Activated CD8-positive, alpha-beta T cell treated with anti-CD3 and anti-CD28 coated beads, Interleukin-2, amount 10 ng/mL, durations not matched to agents 7 days and 5 days (primary cell): ENCODE results near the gene STRAP. TPM values are rescaled to one million over a fixed set of nuclear protein-coding genes. Genes with fewer than 3 reads are reported as not detected.

Experiments
- ATAC-seq: fragments of 150-1000 bp; cut with Tn5 transposase; one replicate; pipeline ENCODE4 v1.10.0; 2021; ENCODE audit warnings: moderate library complexity
- CTCF ChIA-PET: fragments of 350-600 bp; sonication (Branson Sonifier 250); formaldehyde crosslinking; loops from one replicate; lab custom pipeline; 2021; ENCODE audit warnings: antibody characterized with exemption; lab: Charles Lee
- POLR2A ChIA-PET: fragments of 350-600 bp; sonication (Branson Sonifier 250); formaldehyde crosslinking; loops from one replicate; lab custom pipeline; 2021; ENCODE audit warnings: antibody characterized with exemption; lab: Charles Lee
- DNase-seq: peaks from one replicate; pipeline ENCODE4 v3.0.0-alpha.2; 2020
- H3K27ac Mint-ChIP-seq: one replicate; pipeline ENCODE4 v1.8.0; 2021; ENCODE audit warnings: mild to moderate bottlenecking, mixed read lengths
- H3K27me3 Mint-ChIP-seq: one replicate; pipeline ENCODE4 v1.8.0; 2021; ENCODE audit warnings: low read depth, mixed read lengths
- H3K36me3 Mint-ChIP-seq: one replicate; pipeline ENCODE4 v1.8.0; 2021; ENCODE audit warnings: low read depth, mixed read lengths
- H3K4me1 Mint-ChIP-seq: one replicate; pipeline ENCODE4 v1.8.0; 2021; ENCODE audit warnings: low read depth, mixed read lengths
- H3K4me3 Mint-ChIP-seq: one replicate; pipeline ENCODE4 v1.8.0; 2021; ENCODE audit warnings: mild to moderate bottlenecking, mixed read lengths
- H3K9me3 Mint-ChIP-seq: one replicate; pipeline ENCODE4 v1.8.0; 2022; ENCODE audit warnings: mixed read lengths; ENCODE audit not compliant: insufficient read depth
- total RNA-seq, 2 experiments: library from RNA; stranded (reverse); gene quantifications; one replicate each; pipeline ENCODE4 v1.2.3, GENCODE V29; 2021

Gene STRAP
- total RNA-seq = 10 to 100 TPM; 87.5 to 90.8 TPM

GRCh38 chr12:15882118-15882971 lies at the start of gene STRAP:
STRAP (plus strand) TSS chr12:15882387; CDS start chr12:15882708, 321 bp downstream.
- Mint-ChIP-seq H3K4me1 (peaks cover 44% of the 10 kb centered on the region), H3K4me3 (peak within 1 kb of the TSS; percentile 93), H3K36me3 (peaks cover 32% of the 10 kb centered on the region), H3K9me3 (no peaks in the 10 kb centered on the region), H3K27me3 (no peaks in the 10 kb centered on the region), H3K27ac (peak within 1 kb of the TSS; percentile 100)
- CTCF ChIA-PET = interaction anchor here (1.0 to 2.5 kb wide), 7 partner anchors 16 to 350 kb away, joined by 3 to 17 read pairs (median 6); partner anchors contain the start of gene DERA
- DNase-seq (peak; percentile 96), ATAC-seq (peak; percentile 96)
- POLR2A ChIA-PET = interaction anchor here (0.6 to 1.8 kb wide), 10 partner anchors 11 to 1290 kb away, joined by 3 to 6 read pairs (median 3); partner anchors contain the start of gene DERA

- Mint-ChIP-seq H3K36me3 (no peaks in the 10 kb centered on the region), H3K4me1 (no peaks in the 10 kb centered on the region), H3K4me3 (no peak overlapping the region), H3K27me3 (peaks cover 4% of the 10 kb centered on the region), H3K9me3 (no peaks in the 10 kb centered on the region), H3K27ac (no peak overlapping the region)
- CTCF ChIA-PET = interaction anchor here (0.7 kb wide), 1 partner anchor 493 kb away, joined by 3 read pairs; no protein-coding TSS in a partner anchor
- no peak for DNase-seq
- no peak for ATAC-seq
- POLR2A ChIA-PET = no interaction called here
Measured at GRCh38 chr12:15834575-15834974, 47.6 kb upstream of the STRAP start.

- ChIA-PET CTCF (no interaction called here), POLR2A (no interaction called here)
- DNase-seq = no peak
- Mint-ChIP-seq H3K4me1 (no peaks in the 10 kb centered on the region), H3K27me3 (peaks cover 6% of the 10 kb centered on the region), H3K27ac (no peak overlapping the region), H3K4me3 (no peak overlapping the region), H3K36me3 (no peaks in the 10 kb centered on the region), H3K9me3 (no peaks in the 10 kb centered on the region)
- no peak for ATAC-seq
Measured at GRCh38 chr12:15837141-15837790, 44.9 kb upstream of the STRAP start.

- Mint-ChIP-seq H3K4me3 (no peak overlapping the region), H3K9me3 (no peaks in the 10 kb centered on the region), H3K27ac (no peak overlapping the region), H3K36me3 (no peaks in the 10 kb centered on the region), H3K27me3 (peaks cover 6% of the 10 kb centered on the region), H3K4me1 (no peaks in the 10 kb centered on the region)
- POLR2A ChIA-PET = no interaction called here
- ATAC-seq (no peak), DNase-seq (no peak)
- CTCF ChIA-PET = no interaction called here
Measured at GRCh38 chr12:15839041-15839440, 43.1 kb upstream of the STRAP start.

- DNase-seq = no peak
- POLR2A ChIA-PET = no interaction called here
- no peaks in the 10 kb centered on the region for H3K9me3 Mint-ChIP-seq
- H3K27ac Mint-ChIP-seq = no peak overlapping the region
- CTCF ChIA-PET = no interaction called here
- H3K27me3 Mint-ChIP-seq = peaks cover 6% of the 10 kb centered on the region
- H3K4me3 Mint-ChIP-seq = no peak overlapping the region
- ATAC-seq = no peak
- no peaks in the 10 kb centered on the region for H3K4me1 Mint-ChIP-seq
- no peaks in the 10 kb centered on the region for H3K36me3 Mint-ChIP-seq
Measured at GRCh38 chr12:15839682-15840081, 42.5 kb upstream of the STRAP start.

- H3K27ac Mint-ChIP-seq = no peak overlapping the region
- H3K27me3 Mint-ChIP-seq = peaks cover 6% of the 10 kb centered on the region
- no peak for ATAC-seq
- ChIA-PET POLR2A (no interaction called here), CTCF (no interaction called here)
- H3K9me3 Mint-ChIP-seq = no peaks in the 10 kb centered on the region
- H3K4me3 Mint-ChIP-seq = no peak overlapping the region
- no peaks in the 10 kb centered on the region for H3K36me3 Mint-ChIP-seq
- H3K4me1 Mint-ChIP-seq = no peaks in the 10 kb centered on the region
- no peak for DNase-seq
Measured at GRCh38 chr12:15842108-15842507, 40.1 kb upstream of the STRAP start.

- POLR2A ChIA-PET = no interaction called here
- no peaks in the 10 kb centered on the region for H3K36me3 Mint-ChIP-seq
- H3K27ac Mint-ChIP-seq = no peak overlapping the region
- CTCF ChIA-PET = interaction anchor here (0.7 to 0.9 kb wide), 2 partner anchors 9 to 228 kb away, joined by 3 to 5 read pairs; no protein-coding TSS in a partner anchor
- peaks cover 5% of the 10 kb centered on the region for H3K27me3 Mint-ChIP-seq
- DNase-seq (no peak), ATAC-seq (no peak)
- H3K9me3 Mint-ChIP-seq = no peaks in the 10 kb centered on the region
- no peak overlapping the region for H3K4me3 Mint-ChIP-seq
- no peaks in the 10 kb centered on the region for H3K4me1 Mint-ChIP-seq
Measured at GRCh38 chr12:15846887-15847286, 35.3 kb upstream of the STRAP start.

- no peak for ATAC-seq
- DNase-seq = no peak
- Mint-ChIP-seq H3K36me3 (no peaks in the 10 kb centered on the region), H3K27ac (no peak overlapping the region), H3K9me3 (no peaks in the 10 kb centered on the region), H3K27me3 (peaks cover 5% of the 10 kb centered on the region), H3K4me1 (no peaks in the 10 kb centered on the region), H3K4me3 (no peak overlapping the region)
- ChIA-PET CTCF (interaction anchor here (1.0 kb wide), 2 partner anchors 9 to 264 kb away, joined by 3 to 4 read pairs; no protein-coding TSS in a partner anchor), POLR2A (no interaction called here)
Measured at GRCh38 chr12:15848606-15849005, 33.6 kb upstream of the STRAP start.

- DNase-seq (no peak), ATAC-seq (no peak)
- CTCF ChIA-PET = interaction anchor here (1.3 kb wide), 1 partner anchor 62 kb away, joined by 3 read pairs; no protein-coding TSS in a partner anchor
- H3K4me1 Mint-ChIP-seq = no peaks in the 10 kb centered on the region
- no peaks in the 10 kb centered on the region for H3K36me3 Mint-ChIP-seq
- H3K4me3 Mint-ChIP-seq = no peak overlapping the region
- POLR2A ChIA-PET = no interaction called here
- no peaks in the 10 kb centered on the region for H3K9me3 Mint-ChIP-seq
- no peak overlapping the region for H3K27ac Mint-ChIP-seq
- peaks cover 5% of the 10 kb centered on the region for H3K27me3 Mint-ChIP-seq
Measured at GRCh38 chr12:15851045-15851620, 31.1 kb upstream of the STRAP start.

GRCh38 chr12:15851919-15852318 lies 30.3 kb upstream of the STRAP start:
- H3K27me3 Mint-ChIP-seq = peaks cover 5% of the 10 kb centered on the region
- H3K27ac Mint-ChIP-seq = no peak overlapping the region
- no peak for ATAC-seq
- H3K36me3 Mint-ChIP-seq = no peaks in the 10 kb centered on the region
- H3K4me3 Mint-ChIP-seq = no peak overlapping the region
- no peaks in the 10 kb centered on the region for H3K4me1 Mint-ChIP-seq
- DNase-seq = no peak
- ChIA-PET CTCF (interaction anchor here (1.3 kb wide), 1 partner anchor 63 kb away, joined by 3 read pairs; no protein-coding TSS in a partner anchor), POLR2A (no interaction called here)
- H3K9me3 Mint-ChIP-seq = no peaks in the 10 kb centered on the region

- POLR2A ChIA-PET = no interaction called here
- Mint-ChIP-seq H3K9me3 (no peaks in the 10 kb centered on the region), H3K27ac (no peak overlapping the region), H3K27me3 (peaks cover 5% of the 10 kb centered on the region), H3K36me3 (no peaks in the 10 kb centered on the region), H3K4me3 (no peak overlapping the region), H3K4me1 (no peaks in the 10 kb centered on the region)
- DNase-seq (no peak), ATAC-seq (no peak)
- CTCF ChIA-PET = interaction anchor here (1.3 to 3.9 kb wide), 2 partner anchors 64 to 262 kb away, joined by 3 to 29 read pairs; no protein-coding TSS in a partner anchor
Measured at GRCh38 chr12:15852383-15852782, 29.8 kb upstream of the STRAP start.
